IPS-11a (cell line): ENCODE measurements around the gene ATE1.
"Not testable (repeated sequence)": the region's sequence is repeated elsewhere in the genome, so short reads cannot be mapped to it uniquely, and the experiment has no call there.

Experiments
- H3K4me3 ChIP-seq: one replicate; pipeline ENCODE4 v1.5.1; 2013; ENCODE audit warnings: low read depth, low read length, control low read depth

The ATE1 gene

DNA sequence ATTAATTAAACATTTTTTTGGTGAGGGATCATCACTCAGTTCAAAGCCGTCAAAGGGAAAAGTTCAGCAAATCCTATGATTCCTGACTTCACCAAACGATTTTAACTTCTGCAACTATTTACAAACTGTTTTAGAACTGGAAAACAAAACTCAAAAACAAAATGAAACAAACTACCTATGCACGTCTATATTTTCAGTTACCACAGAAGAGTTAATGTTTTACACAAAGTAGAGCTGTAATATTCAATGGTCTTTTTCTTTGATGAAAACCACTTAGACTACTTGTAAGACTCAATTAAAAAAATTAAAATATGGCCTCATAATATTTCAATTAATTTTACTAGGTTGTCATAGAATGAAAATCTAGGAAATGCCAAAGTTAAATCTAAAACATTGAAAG, 131.5 kb downstream of the ATE1 start:
- no peak overlapping the region for H3K4me3 ChIP-seq

DNA sequence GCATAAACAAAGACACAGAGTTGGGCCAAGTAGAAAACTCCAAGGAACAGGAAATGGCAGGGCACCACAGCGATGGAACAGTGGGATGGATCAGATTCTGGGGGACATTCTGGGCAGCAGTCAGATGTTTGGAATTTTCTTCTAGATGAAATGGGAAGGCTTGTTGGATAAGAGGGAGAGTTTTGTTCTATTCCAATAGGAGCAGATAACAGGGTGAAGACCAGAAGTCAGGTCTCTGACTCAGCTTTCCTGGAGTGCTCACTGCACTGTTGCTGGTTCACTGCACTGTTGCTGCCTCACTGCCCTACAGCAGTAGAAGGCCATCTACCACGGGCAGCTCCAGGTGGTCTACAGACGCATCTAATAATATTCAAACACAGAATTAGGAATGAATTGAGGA, 135.6 kb downstream of the ATE1 start:
- H3K4me3 ChIP-seq, result no peak overlapping the region

DNA sequence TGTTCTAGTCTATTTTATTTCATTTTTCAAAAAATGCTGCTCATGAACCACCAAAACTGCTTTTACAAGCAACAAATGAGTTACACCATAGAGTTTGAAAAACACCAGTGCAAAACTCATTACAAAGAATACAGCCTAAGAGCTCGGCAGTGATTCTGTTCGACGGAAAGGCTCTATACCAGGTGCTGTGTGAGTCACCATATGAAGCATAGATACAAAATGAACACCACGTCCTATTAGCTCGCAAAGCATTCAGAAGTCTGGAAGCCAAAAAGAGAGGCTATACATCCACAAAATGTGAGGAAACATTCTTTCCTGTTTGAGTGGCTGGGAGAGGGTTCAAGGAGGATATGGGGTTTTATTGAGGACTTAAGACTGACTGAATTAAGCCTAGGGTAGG, 136.1 kb downstream of the ATE1 start:
- H3K4me3 ChIP-seq, result no peak overlapping the region

DNA sequence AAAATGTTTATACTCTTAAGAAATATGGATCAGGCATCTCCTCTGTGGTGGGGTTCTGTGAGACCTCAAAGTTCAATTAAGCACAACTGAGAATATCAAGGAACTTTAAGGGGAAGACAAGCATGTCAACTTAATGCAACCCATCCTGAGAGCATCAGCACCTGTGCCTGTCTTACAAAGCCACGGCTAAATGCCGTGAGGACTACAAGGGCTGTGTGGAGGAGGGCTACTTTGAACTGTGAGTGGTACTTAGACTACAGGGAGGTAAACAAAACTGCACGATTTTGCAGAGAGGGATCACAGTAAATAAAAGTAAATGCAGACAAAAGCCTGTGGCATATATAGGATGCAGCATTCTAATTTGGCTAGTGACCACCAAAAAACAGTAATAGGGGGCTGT, 139.1 kb downstream of the ATE1 start:
- no peak overlapping the region for H3K4me3 ChIP-seq

DNA sequence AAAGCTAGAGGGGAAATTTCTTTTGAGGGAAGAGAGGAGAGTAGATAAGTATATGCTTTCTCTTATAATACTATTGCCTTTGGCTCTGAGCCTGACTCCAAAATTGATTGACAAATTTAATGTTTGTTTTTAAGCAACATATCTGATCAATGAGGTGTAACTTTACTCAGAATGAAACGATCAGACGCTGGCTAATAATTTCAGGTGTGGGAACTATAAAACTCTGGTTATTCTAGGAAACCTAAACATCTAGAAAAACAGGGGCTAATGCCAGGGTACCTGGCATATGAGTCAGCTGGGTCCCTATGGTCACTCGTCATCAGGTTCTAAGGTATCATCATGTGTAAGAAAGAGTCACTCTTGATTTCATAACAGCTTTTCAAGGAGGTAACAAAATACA, 139.7 kb downstream of the ATE1 start:
- no peak overlapping the region for H3K4me3 ChIP-seq

DNA sequence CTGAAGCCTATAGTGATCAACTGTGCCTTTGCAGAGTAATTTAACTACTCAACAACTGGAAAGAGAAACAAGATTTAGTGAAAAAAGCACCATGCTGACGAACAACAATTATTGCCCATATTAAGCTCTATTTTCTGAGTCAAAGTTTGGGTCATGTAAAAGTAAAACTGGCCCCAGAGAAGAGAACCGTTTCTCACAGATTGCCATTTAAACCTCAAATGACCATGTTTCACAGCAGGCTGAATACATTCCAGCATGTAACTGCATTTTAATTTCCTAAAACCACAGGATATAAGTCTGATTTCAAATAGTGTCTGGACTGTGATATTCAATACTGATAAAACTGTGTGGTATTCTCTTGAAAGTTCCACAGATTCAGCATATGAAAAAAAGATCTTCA, 140.7 kb downstream of the ATE1 start:
- no peak overlapping the region for H3K4me3 ChIP-seq

DNA sequence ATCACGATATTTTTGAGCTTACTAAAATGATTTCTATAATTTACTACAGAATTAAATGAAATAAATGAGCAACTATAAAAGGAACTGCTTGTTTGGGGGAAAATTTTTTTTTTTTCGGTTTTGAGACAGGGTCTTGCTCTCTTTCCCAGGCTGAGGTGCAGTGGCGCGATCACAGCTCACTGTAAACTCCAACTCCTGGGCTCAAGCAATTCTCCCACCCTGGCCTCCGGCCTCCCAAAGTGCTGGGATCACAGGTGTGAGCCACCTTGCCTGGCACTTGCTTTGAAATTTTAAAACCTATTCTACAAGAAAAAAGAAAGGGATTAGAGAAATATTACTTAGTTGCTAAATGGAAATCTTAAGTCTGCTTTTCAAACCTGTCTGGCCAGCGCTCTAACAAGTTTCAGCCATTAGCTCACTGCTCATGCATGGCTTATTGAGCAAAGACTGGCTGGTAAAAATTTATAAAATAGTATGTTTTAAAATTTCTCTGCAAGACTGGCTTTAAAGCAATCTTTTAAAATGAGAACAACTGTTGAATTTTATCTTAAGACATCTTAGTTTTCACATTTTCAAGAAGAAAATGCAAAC, 144.0 kb downstream of the ATE1 start:
- H3K4me3 ChIP-seq, result no peak overlapping the region

DNA sequence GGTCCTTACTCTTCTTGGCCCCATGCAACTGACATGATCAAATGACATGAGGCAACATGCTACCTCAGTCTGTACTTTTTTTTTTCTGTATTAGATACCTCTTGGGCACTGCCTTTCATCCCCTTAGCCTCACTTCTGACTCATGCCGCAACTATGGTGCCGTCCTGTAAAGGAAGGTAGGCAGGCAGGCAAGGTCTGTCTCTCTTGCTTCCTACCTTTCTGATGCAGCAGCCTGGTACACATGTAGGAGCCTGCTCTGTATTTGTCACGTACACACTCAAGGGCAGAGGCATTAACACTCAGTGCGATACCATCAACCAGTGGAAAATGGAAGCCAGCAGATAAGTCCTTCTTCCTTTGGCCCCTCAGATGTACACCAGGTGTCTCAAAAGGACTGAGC, 146.7 kb downstream of the ATE1 start:
- H3K4me3 ChIP-seq, result no peak overlapping the region

DNA sequence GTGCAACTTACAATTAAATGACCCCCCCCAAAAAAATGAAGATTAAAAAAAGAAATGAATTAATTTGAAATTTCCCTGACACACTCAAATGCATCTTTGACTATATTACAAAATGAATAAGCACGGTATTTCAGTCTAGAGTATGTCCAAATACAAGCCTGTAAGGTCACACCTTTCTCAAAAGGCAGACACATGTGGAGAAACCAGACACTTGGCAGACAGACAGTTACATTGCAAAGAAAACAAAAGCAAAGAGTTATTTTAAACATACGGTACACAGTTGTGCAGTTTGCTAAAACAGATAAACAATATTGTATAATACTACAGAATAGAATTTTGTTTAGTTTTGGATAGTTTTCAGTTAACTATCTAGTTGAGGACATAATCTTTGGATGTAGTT, 153.0 kb downstream of the ATE1 start:
- no peak overlapping the region for H3K4me3 ChIP-seq

DNA sequence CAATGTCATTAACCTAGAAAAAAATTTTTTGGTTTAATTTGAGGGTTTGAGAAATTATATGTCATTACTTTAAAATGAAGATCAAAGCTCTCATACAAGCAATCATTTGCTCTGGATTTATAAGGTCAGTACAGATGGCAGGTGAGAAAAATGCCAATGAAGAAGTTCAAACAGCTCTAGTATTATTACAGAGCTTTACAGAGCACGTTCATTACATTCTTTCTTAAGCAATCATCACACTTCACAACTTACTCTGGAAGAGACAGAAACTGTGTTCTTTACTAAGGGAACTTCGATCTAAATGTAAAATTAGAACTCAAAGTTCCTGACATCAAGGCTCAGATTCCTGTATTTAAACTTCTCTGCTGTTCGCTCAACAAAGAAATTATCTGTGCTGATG, 153.4 kb downstream of the ATE1 start:
- H3K4me3 ChIP-seq, result no peak overlapping the region

DNA sequence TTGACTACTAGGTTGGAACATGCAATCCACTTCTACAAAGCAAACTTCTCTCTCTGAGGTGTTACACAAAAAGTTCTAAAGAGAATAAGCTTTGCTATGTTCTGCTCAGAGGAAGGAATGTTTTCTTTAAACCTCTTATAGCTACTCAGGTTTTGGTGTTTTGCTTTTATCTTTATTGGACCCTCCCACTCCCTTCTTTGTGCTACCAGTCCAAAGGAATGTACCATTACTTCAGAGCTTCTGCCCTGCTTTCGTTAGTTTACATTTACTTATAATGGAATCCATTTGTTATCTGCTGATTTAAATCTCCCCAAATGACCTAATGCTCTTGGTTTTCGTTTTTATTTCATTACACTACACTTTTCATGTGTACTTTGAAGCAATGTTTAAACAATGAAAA, 154.9 kb downstream of the ATE1 start:
- no peak overlapping the region for H3K4me3 ChIP-seq

DNA sequence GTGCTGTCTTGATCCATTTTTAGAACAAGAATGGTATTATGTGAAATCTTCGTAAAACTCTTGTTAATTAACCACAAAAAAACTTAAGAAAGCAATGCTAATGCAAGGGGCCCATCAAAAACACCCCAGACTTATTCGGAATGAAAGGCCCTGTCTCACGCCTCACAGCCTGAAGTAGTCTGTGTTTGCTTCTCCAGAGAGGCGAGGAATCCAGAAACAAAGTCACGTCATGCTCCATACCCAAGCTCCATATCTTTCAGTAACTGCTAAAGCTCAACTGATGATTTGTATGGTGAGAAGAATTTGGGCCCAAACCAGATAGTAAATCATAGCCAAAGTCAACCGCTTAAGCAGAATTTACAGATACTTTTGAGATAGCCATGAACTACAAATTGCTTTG, 155.4 kb downstream of the ATE1 start:
- no peak overlapping the region for H3K4me3 ChIP-seq

DNA sequence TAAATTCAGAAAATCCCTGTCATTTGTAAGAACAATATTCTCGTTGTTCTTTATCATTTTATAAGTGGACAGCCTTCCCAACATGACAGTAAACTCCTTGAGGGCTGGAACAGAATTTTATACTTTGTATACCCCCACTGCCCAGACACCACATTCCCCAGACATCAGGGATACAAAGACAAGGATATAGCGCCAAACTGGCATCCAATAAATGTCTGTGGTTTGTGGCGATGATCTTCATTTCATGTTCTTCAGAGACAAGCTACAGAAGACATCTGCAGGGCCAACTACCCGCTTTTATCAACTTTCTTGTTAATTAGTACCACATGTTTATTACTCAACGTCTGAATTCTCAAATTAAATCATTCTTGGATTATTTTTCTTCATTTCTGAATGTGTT, 155.9 kb downstream of the ATE1 start:
- H3K4me3 ChIP-seq, result no peak overlapping the region

DNA sequence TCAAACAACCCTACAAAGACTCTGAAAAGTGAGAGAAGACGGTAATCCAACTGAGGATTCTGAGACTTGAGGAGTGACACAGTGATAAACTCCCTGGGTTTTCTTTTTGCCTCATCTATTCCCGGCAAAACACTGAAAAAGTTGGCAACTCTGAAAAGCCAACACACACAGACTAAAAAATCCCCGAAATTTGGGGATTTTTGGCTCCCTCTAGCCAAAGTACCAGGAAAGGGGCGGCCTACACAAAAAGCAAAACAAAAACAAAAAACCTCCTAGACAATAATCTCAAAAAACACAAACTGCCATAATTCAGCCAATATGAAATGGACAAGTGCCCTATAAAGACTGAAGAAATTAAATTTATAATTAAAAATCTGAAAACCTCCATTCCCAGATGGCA, 161.4 kb downstream of the ATE1 start:
- H3K4me3 ChIP-seq, result no peak overlapping the region

DNA sequence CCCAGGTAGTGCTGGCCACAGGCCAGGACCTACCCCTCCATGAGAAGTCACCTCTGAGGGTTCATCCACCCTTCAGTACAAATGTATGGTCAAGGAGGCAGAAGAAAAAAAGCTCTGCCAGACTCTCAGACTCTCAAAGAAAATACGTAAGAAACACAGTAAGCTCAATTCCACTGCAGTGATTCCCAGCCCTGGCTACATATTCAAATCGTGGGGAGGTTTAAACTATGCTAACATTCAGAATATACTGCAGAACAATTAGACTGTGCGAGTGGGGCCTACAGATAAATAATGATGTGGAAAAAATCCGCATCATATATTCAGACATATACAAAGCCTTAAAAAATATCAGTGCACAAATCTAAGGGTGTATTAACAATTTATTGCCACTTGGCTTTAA, 162.6 kb downstream of the ATE1 start:
- H3K4me3 ChIP-seq, result no peak overlapping the region

DNA sequence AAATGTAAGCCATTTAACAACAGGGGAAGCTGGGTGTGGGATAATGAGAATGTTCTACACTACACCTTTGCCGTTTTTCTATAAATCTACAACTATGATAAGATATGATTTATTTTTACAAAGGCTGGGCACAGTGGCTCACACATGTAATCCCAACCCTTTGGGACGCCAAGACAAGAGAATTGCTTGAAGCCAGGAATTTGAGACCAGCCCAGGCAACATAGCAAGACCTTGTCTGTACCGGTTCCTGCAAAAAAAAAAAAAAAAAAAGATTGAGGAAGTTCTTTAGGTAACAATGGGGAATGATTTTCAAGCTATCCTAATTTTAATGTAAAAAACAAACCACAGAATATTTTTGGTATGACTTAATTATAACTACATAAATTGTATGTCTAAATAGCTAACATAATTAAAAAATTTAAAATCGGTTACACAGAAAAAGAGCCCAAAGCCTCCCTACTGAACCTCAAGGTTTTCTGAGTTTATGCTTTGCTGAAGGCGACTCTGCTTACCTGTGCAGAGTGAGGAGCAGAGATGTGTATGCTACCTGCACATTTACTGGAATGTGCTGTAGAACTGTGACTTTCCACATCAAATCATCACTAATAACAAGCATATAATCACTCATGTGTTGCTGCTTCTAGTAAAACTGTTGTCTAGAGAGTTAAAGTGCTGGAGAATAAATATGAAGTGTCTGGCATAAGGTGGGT, 163.4 kb downstream of the ATE1 start:
- H3K4me3 ChIP-seq, result no peak overlapping the region

DNA sequence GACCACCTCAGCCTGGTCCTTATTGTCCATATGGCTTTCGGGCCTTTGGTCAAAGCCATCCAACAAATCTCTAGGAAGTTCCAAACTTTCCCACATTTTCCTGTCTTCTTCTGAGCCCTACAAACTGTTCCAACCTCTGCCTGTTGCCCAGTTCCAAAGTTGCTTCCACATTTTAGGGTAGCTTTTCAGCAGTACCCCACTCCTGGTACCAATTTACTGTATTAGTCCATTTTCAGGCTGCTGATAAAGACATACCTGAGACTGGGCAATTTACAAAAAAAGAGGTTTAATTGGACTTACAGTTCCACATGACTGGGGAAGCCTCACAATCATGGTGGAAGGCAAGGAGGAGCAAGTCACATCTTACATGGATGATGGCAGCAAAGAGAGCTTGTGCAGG, 170.6 kb downstream of the ATE1 start:
- H3K4me3 ChIP-seq, result not testable (repeated sequence)

DNA sequence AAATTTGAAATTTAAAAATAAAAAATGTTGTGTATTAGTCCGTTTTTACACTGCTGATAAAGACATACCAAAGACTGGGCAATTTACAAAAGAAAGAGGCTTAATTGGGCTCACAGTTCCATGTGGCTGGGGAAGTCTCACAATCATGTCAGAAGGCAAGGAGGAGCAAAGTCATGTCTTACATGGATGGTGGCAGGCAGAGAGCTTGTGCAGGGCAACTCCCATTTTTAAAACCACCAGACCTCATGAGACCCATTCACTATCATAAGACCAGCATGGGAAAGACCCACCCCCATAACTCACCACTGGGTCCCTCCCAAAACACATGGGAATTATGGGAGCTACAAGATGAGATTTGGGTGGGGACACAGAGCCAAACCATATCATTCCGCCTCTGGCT, 172.3 kb downstream of the ATE1 start:
- not testable (repeated sequence) for H3K4me3 ChIP-seq

DNA sequence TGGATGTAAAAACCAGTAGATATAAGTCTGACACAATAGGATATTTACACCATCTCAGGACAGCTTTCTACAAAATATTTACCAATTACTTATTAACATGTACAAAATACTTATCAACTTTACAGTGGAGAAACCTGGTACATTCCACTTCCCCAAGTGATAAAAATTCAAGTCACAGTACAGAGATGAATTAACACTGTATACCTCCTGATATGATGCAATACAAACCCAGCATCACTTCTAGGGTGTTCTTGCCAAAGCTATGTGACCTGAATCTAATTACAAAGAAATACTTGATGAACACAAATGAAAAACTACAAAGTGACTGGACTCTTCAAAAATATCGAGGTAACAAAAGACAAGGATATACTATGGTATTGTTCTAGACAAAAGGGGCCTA, 173.2 kb downstream of the ATE1 start:
- H3K4me3 ChIP-seq, result no peak overlapping the region

DNA sequence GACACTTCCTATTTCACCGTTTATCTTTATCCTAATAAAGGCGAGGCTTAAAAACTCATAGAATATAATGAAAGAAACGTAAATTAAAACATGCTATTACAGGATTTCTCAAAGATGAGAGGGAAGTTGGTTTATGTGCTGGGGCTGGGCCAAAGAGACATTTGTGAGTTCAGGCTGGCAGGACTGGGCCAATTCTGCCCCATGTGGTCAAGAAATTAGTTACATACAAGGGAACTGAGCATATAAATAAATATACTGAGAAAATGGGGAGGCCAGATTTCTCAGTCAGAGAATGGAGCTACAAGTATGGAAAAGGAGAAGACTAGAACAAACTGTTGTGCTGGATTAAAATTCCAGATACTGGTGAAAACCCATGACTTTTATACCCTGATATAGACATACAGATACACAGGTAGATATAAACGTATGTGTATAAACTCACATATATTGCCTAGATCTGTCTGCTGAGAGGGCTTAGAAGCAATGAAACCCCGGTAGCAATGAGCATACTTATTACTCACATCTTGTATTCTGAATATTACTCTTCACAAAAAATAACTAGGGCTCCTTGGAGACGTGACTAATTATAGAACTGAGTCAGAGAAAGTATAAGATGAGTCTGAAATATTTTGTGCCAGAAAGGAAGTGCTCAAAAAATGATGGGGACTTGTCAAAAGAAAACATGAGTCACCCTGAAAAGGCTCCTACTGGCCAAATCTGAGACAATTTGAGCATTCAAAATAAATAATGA, 173.9 kb downstream of the ATE1 start:
- H3K4me3 ChIP-seq, result no peak overlapping the region

DNA sequence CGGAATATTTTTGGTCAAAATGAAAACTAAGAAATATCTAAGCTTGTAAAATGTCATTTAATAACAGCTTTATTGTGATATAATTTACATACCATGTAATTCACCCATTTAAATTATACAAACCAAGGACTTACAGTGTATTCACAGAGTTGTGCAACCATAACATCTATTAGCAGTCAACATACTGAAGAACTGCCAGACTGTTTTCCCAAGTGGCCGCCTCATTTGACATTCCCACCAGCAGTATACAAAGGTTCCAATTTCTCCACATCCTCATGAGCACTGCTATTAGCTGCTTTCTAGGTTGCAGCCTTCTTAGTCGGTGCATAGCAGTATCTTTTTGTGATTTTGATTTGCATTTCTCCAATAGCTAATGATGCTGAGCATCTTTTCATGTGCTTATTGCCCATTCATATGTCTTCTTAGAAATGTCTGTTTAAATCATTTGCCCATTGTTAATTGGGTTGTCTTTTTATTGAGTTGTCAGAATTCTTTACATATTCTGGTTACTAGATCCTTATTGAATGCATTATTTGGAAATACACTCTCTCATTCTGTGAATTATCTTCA, 176.6 kb downstream of the ATE1 start:
- H3K4me3 ChIP-seq, result no peak overlapping the region

DNA sequence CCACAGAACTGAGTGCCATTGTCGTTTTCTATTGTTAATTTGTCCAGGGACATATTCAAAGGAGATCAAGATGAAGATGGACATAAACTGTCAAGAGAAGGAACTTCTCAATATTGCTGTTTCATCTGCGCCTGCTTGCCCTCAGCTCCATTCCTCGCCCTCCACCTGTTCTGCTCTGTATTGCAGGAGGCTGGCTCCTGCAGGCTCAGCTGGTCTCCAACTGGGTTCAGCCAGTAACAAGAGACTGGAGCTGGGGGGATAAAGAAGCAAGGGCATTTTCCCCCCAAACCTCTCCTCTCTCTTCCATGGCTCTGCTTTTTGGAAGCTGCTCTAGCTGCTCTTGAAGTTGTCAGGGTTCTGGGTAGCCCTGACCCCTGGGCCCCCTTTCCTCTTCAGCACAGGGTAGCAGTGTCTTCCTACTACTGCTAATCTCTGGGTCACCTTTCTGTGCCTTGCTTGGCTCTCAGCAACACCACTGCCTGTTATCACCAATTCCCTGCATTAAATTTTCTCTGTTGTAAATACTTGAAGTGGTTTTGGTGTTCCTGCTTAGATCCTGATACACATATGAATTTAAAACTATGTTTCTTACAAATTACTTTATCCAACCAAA, 180.6 kb downstream of the ATE1 start:
- H3K4me3 ChIP-seq, result no peak overlapping the region
